HG02943 (cell line): Measurements from ENCODE around the gene TBC1D22A.
"Not testable (repeated sequence)": the region's sequence is repeated elsewhere in the genome, so short reads cannot be mapped to it uniquely, and the experiment has no call there.

Source experiments
- ATAC-seq: cut with Tn5 transposase; IDR thresholded peaks from one replicate; pipeline ENCODE4 v1.9.1; 2021; ENCODE audit warnings: mild to moderate bottlenecking, low read depth, moderate library complexity; ENCODE audit not compliant: unreplicated experiment

TBC1D22A gene

GRCh38 chr22:47102648-47103047 is 340.2 kb downstream of the TBC1D22A start:
- no peak for ATAC-seq

- no peak for ATAC-seq
Measured at GRCh38 chr22:47105085-47105484, 342.6 kb downstream of the TBC1D22A start.

- no peak for ATAC-seq
Measured at GRCh38 chr22:47106806-47107205, 344.4 kb downstream of the TBC1D22A start.

- no peak for ATAC-seq
Measured at GRCh38 chr22:47107431-47107830, 345.0 kb downstream of the TBC1D22A start.

- no peak for ATAC-seq
Measured at GRCh38 chr22:47110817-47111443, 348.5 kb downstream of the TBC1D22A start.

- no peak for ATAC-seq
Measured at GRCh38 chr22:47111626-47112581, 349.5 kb downstream of the TBC1D22A start.

GRCh38 chr22:47112582-47112965 is 350.1 kb downstream of the TBC1D22A start:
- ATAC-seq = no peak

- no peak for ATAC-seq
Measured at GRCh38 chr22:47112994-47113852, 350.8 kb downstream of the TBC1D22A start.

GRCh38 chr22:47113853-47114415 is 351.5 kb downstream of the TBC1D22A start:
- ATAC-seq = no peak

- no peak for ATAC-seq
Measured at GRCh38 chr22:47114813-47115517, 352.5 kb downstream of the TBC1D22A start.

- ATAC-seq = no peak
Measured at GRCh38 chr22:47115518-47115890, 353.1 kb downstream of the TBC1D22A start.

- ATAC-seq = no peak
Measured at GRCh38 chr22:47115921-47116320, 353.5 kb downstream of the TBC1D22A start.

- no peak for ATAC-seq
Measured at GRCh38 chr22:47116426-47117341, 354.2 kb downstream of the TBC1D22A start.

GRCh38 chr22:47117442-47117841 is 355.0 kb downstream of the TBC1D22A start:
- ATAC-seq = not testable (repeated sequence)

GRCh38 chr22:47119181-47119580 is 356.7 kb downstream of the TBC1D22A start:
- ATAC-seq = no peak

- no peak for ATAC-seq
Measured at GRCh38 chr22:47120399-47120798, 357.9 kb downstream of the TBC1D22A start.

GRCh38 chr22:47121791-47122190 is 359.3 kb downstream of the TBC1D22A start:
- no peak for ATAC-seq

- ATAC-seq = no peak
Measured at GRCh38 chr22:47122441-47123000, 360.1 kb downstream of the TBC1D22A start.
